ENCODE results near the gene PLXNC1. TPM values are rescaled to one million over a fixed set of nuclear protein-coding genes. Genes with fewer than 3 reads are reported as not detected.

Gene PLXNC1
- polyA plus RNA-seq, 1 donor (not counting 4 experiments of a cell fraction or from before 2014, with no cell fraction given): 0.17 TPM

GRCh38 chr12:94167756-94168416 is 19.5 kb downstream of the PLXNC1 start:
- peaks cover 18% of the 10 kb centered on the region for H3K27me3 ChIP-seq (ENCODE audit: control insufficient read depth, extremely low read depth, insufficient read depth, low read length)
- no peak overlapping the region for H3K9ac ChIP-seq (ENCODE audit: control insufficient read depth, extremely low read depth, insufficient read depth, low read length)
- H3K4me1 ChIP-seq (ENCODE audit: control insufficient read depth, extremely low read depth, insufficient read depth, low read length): no peaks in the 10 kb centered on the region
- FAIRE-seq: no peak
- no peaks in the 10 kb centered on the region for H3K79me2 ChIP-seq (ENCODE audit: control insufficient read depth, insufficient read depth, low read length)
- H3K36me3 ChIP-seq (ENCODE audit: control insufficient read depth in 2 of 2, extremely low read depth in 1 of 2, insufficient read depth in 2 of 2, low read length in 2 of 2): no peaks in the 10 kb centered on the region
- DNase-seq (ENCODE audit: low read depth, low spot score): no peak
- no peak overlapping the region for H3K4me2 ChIP-seq (ENCODE audit: control insufficient read depth, extremely low read depth, insufficient read depth, low read depth, low read length)
- H3K9me1 ChIP-seq (ENCODE audit: control insufficient read depth, extremely low read depth, insufficient read depth, low read length): no peaks in the 10 kb centered on the region
- H4K20me1 ChIP-seq (ENCODE audit: control insufficient read depth, extremely low read depth, insufficient read depth, low read length): no peaks in the 10 kb centered on the region
- no peak overlapping the region for H3K4me3 ChIP-seq (ENCODE audit: control insufficient read depth in 2 of 3, extremely low read depth in 1 of 3, insufficient read depth in 2 of 3, low read depth in 1 of 3, low read length in 3 of 3)
- no peak overlapping the region for H3K27ac ChIP-seq (ENCODE audit: control insufficient read depth, insufficient read depth, low read length)
- H2AFZ ChIP-seq (ENCODE audit: control insufficient read depth, low read length): no peak overlapping the region
- TF ChIP-seq CTCF (optimal IDR thresholded peaks at IDR 0.05 in 1 of 3, IDR thresholded peaks at IDR 0.05 in 1 of 3, conservative IDR thresholded peaks at IDR 0.05 in 1 of 3; ENCODE audit: extremely low read depth in 1 of 3, insufficient read depth in 2 of 3, low read length in 3 of 3): no peak
- TF ChIP-seq EZH2 (IDR thresholded peaks at IDR 0.05; ENCODE audit: low read length): no peak
- no peaks in the 10 kb centered on the region for H3K9me3 ChIP-seq (ENCODE audit: control insufficient read depth, low read depth, low read length)
- dilution Hi-C loops (cut with MboI; ENCODE audit: extremely low pct_ligation_motif_present, low sequenced_read_pairs): no loop called here

- Histone ChIP-seq H3K27ac (ENCODE audit: control insufficient read depth, insufficient read depth, low read length) (no peak overlapping the region), H3K9me3 (ENCODE audit: control insufficient read depth, low read depth, low read length) (no peaks in the 10 kb centered on the region), H4K20me1 (ENCODE audit: control insufficient read depth, extremely low read depth, insufficient read depth, low read length) (no peaks in the 10 kb centered on the region), H2AFZ (ENCODE audit: control insufficient read depth, low read length) (no peak overlapping the region), H3K4me2 (ENCODE audit: control insufficient read depth, extremely low read depth, insufficient read depth, low read depth, low read length) (no peak overlapping the region), H3K9ac (ENCODE audit: control insufficient read depth, extremely low read depth, insufficient read depth, low read length) (no peak overlapping the region), H3K36me3 (ENCODE audit: control insufficient read depth in 2 of 2, extremely low read depth in 1 of 2, insufficient read depth in 2 of 2, low read length in 2 of 2) (no peaks in the 10 kb centered on the region), H3K27me3 (ENCODE audit: control insufficient read depth, extremely low read depth, insufficient read depth, low read length) (peaks cover 18% of the 10 kb centered on the region), H3K9me1 (ENCODE audit: control insufficient read depth, extremely low read depth, insufficient read depth, low read length) (no peaks in the 10 kb centered on the region), H3K4me3 (ENCODE audit: control insufficient read depth in 2 of 3, extremely low read depth in 1 of 3, insufficient read depth in 2 of 3, low read depth in 1 of 3, low read length in 3 of 3) (no peak overlapping the region), H3K4me1 (ENCODE audit: control insufficient read depth, extremely low read depth, insufficient read depth, low read length) (no peaks in the 10 kb centered on the region), H3K79me2 (ENCODE audit: control insufficient read depth, insufficient read depth, low read length) (no peaks in the 10 kb centered on the region)
- no peak for TF ChIP-seq CTCF (optimal IDR thresholded peaks at IDR 0.05 in 1 of 3, IDR thresholded peaks at IDR 0.05 in 1 of 3, conservative IDR thresholded peaks at IDR 0.05 in 1 of 3; ENCODE audit: extremely low read depth in 1 of 3, insufficient read depth in 2 of 3, low read length in 3 of 3)
- TF ChIP-seq EZH2 (IDR thresholded peaks at IDR 0.05; ENCODE audit: low read length): no peak
- dilution Hi-C loops (cut with MboI; ENCODE audit: extremely low pct_ligation_motif_present, low sequenced_read_pairs): no loop called here
- FAIRE-seq (no peak), DNase-seq (ENCODE audit: low read depth, low spot score) (no peak)
Measured at GRCh38 chr12:94169495-94169894, 21.1 kb downstream of the PLXNC1 start.
